GM21825 (cell line): ENCODE results near the gene CCNQ.

Experiments
- ATAC-seq: cut with Tn5 transposase; IDR thresholded peaks from one replicate; pipeline ENCODE4 v1.9.1; 2021; ENCODE audit warnings: mild to moderate bottlenecking, moderate library complexity; ENCODE audit not compliant: unreplicated experiment

The CCNQ gene

DNA sequence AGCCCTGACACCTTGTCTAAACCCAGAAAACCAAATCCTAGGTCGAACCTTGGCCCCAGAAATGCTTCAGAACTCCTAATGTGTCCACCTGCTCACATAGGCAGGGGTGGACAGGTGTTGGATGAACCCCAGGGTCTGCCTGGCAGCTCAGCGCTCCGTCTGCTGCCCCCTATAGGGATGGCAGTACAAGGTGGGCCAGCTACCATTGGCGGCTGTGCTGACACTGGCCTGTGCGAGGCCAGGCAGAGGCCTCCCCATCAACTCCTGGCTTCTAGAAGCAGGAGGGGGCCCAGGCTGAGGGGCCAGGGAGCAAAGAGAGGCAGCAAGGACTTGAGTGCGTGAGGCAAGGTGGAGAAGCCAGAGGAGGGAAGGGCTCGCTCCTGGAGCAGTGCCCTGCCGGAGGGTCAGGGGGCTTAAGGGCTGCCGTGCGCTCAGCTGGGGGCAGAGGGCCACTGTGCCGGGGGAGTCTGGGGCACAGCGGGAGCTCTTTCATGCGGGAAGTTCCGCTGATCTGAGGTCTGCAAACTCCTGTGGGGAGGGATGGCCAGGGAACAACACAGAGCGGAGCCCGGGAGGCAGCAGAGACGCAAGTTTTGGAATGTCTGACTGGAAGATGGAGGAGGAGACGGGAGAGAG lies 20.6 kb downstream of the CCNQ start:
- ATAC-seq, result no peak

GRCh38 chrX:153576961-153577360 lies 22.0 kb downstream of the CCNQ start:
- ATAC-seq, result no peak

GRCh38 chrX:153576239-153576870 lies 22.6 kb downstream of the CCNQ start:
- ATAC-seq, result no peak

- ATAC-seq, result peak; percentile 46
Measured at GRCh38 chrX:153573984-153574383, 25.0 kb downstream of the CCNQ start.

DNA sequence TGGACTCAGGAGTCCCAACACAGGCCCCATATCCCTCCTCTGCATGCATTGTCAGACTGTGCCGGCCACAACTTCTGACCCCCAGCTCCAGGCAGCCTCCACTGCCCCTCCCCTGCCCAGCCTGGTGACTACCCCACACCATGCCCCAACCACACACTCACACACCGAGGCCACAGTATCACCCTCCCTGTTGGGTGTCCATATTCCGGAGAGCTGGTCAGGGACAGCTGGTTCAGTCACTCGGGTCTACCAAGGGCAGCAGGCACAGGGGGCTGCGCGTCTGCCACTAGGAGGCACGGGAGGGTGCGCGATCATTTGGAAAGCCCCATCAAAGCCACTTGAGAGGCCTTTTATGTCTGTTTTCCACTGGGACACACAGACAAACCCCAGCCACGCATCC lies 26.3 kb downstream of the CCNQ start:
- no peak for ATAC-seq

DNA sequence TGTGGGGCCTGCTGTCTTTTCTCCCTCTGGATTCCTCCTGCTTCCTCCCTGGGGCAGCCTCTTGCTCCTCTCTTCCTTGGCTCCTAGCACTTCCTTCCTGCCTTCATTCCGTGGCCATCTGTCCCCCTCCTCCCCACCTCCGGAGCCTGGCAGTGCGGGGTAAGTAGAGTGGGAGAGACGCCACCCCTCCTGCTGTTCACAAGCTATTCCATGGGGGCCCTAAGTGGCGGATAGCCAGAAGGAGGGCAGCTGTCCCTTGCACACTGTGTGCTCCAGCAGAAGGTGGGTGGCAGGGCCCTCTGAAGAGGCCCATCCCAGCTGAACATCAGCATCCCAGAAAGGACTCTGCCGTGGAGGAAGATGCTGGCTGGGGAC lies 27.4 kb downstream of the CCNQ start:
- no peak for ATAC-seq

GRCh38 chrX:153569475-153569874 lies 29.5 kb downstream of the CCNQ start:
- no peak for ATAC-seq

DNA sequence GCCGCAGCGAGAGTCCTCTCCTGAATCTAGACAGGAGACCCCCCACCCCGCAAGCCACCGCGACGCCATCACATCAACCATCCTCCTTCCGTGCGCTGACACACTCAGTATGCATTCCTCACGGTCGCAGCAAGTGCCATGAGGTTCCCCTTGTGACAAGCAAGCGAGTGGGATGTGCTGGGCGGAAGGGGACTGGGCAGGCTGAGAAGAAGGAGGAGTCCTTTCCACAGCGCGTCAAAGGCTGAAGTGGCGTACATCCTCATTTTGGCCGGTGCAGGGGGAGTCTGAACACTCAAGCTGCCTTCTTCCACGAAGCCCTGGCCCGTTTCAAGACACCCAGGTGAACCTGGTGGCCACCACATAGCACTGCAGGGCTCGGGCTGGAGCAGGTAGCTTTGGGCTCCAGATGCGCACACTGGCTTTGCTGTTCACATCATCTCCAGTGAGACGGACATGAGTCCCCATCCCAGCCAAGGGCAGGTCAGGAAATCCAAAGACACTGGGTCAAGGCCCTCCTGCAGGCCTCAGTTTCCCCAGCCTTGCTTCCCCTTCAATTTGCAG lies 30.4 kb downstream of the CCNQ start:
- no peak for ATAC-seq

- ATAC-seq, result no peak
Measured at GRCh38 chrX:153565996-153566580, 32.9 kb downstream of the CCNQ start.

DNA sequence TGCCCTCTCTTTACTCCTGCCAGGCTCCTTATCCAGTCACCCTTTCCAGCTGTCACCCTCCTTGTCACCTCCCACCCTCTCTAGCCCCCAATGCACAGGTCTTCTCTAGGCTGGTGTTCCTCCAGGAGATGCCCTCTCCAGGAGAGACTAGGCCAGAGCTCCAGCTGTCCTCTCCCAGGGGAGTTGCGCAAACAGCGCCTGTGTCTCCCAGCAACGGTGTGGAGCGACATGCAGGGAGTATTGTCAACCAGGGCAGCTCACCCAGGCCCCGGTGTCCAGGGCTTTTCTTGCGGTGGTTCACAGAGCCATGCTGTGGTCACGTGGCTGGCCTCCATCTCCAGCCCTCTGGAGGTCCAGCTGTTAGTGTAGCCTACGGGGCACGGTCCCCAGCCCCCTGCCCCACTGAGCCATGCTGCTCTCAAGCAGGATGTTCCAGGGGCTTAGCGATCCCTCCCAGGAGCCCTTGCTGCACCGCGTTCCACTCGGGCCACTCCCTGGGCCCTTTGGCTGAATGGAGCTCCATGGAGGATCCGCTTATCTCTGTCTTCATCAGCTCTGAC lies 34.8 kb downstream of the CCNQ start:
- no peak for ATAC-seq

DNA sequence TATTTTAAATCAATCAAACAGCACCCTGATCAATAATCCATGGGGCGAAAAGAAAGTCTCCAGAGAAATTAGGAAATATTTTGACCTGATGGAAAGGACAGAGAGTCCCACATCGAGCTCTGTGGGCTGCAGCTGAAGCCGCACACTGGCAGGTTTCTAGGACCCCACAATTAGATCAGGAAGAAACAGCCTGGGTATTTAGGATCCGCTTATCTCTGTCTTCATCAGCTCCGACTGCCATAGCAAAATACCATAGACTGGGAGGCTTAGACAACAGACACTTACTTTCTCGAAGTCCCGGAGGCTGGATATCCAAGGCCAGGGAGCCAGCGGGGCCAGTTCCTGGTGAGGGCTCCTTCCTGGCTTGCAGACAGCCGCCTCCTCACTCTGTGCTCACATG lies 36.4 kb downstream of the CCNQ start:
- no peak for ATAC-seq

- no peak for ATAC-seq
Measured at GRCh38 chrX:153561337-153561736, 37.6 kb downstream of the CCNQ start.

- no peak for ATAC-seq
Measured at GRCh38 chrX:153560466-153560865, 38.5 kb downstream of the CCNQ start.

- ATAC-seq, result no peak
Measured at GRCh38 chrX:153560000-153560399, 38.9 kb downstream of the CCNQ start.

DNA sequence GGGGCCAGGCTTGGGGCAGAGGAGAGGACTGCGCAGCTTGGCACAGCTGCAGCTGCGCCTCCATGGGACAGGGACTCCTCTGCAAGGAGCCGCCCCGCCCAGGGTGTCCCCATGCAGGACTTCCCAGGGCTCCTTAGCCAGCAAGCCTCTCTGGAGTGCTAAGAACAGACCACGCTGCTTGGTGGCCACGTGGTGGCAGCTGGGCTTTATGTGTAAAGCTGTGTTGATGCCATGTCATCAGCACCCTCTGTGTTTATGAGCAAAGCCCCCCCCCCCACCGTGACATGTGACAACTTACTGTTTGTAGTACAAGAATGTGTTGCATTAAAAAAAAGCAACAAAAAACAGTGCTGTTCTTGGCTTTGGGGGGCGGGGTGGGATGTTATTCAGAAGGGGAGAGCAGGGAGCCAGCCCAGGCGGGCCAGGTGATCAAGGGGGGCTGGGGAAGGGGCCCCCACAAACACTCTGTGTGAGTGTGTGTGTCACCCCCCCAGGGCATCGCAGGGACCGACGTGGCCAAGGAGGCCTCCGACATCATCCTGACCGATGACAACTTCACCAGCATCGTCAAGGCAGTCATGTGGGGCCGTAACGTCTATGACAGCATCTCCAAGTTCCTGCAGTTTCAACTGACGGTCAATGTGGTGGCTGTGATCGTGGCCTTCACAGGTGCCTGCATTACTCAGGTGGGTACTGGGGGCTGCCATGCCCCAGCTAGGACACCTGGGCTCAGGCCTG lies 41.2 kb downstream of the CCNQ start:
- ATAC-seq, result no peak

- ATAC-seq, result no peak
Measured at GRCh38 chrX:153556767-153557166, 42.2 kb downstream of the CCNQ start.

GRCh38 chrX:153554519-153555167 lies 44.3 kb downstream of the CCNQ start:
- ATAC-seq, result no peak

GRCh38 chrX:153551135-153551534 lies 47.8 kb downstream of the CCNQ start:
- ATAC-seq, result no peak

DNA sequence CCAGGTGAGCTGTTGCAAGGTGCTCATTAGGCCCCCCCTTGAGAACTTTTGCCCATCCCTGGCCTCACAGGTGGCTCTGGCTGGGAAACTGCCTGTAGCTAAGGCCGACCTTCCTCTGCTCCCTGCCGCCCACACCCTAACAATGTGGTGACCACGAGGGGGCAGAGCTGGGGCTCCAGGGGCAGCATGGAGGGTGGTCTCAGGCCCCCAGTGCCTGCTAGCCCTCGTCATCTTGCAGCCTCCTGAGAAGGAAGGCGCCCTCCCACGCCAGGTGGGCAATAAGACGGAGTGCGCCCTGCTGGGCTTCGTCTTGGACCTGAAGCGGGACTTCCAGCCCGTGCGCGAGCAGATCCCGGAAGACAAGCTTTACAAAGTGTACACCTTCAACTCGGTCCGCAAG lies 49.1 kb downstream of the CCNQ start:
- no peak for ATAC-seq

GRCh38 chrX:153549231-153549630 lies 49.7 kb downstream of the CCNQ start:
- ATAC-seq, result no peak

DNA sequence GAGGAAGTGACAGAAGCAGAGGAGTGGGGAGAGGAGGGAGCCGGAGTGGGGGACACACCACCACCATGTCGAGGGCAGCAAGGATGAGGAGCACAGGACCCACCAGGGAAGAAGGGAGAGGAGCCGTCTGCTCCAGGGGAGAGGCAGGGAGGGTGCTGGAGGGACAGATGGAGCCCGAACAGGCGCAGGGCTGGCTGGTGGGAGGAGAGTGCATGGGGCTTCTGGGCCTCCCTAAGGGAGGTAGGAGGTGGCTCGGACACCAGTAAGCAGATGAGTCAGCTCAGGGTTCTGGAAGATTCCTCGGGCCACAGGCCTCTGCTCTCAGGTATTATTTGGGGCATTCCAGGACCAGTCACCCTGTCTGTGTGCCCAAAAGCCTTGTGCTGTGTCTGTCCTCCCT lies 51.7 kb downstream of the CCNQ start:
- ATAC-seq, result no peak
